ENCODE results near the gene GTSE1. TPM values are rescaled to one million over a fixed set of nuclear protein-coding genes. Genes with fewer than 3 reads are reported as not detected.

GTSE1 gene
- total and polyA plus RNA-seq, 2 of the 13 experiments (the other 11 are each of a cell fraction or from before 2014, with no cell fraction given) = 10.7 to 13.5 TPM

DNA sequence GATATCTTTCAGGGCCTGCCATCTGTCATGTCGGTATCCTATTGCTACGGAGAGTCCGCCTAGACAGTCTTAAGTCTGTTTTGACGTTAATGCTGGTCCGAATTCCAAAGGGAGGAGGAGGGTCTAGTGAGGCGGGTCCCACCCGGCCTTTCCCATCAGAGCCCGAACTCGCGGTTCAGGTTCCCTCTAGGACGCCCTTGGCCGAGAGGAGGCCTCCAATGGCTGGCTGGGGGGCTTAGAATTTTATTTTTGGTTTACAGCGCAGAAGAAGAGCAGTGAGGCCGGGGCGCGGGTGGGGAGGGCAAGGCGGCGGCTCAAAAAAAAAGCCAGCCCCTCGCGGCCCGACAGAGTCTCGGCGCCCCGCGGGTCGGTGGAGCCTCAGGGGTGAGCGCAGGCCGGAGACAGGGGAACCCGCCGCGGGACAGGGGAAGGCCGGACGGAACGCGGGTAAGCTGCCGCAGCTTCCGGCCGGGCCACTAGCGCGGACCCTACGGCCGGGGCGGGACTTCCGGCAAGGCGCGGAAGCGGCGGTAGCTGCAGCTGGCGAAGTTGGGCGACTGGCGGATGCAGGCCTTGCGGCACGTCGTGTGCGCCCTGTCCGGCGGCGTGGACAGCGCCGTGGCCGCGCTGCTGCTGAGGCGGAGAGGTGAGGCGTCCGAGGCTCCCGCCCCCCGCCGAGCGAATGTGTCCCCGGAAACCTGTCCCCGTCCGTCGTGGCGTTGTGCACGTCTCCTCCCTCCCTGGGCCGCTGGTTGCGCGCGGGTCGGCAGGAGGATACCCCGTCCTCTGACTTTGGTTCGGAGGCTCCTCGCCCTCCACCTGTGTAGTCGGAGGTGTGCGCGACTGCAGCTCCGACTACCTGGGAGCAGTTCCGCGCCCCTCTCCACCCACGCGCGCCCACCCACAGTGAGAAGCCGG, 38.8 kb downstream of the GTSE1 start, which contains the start of gene TRMU (continued):
- TF ChIP-seq ZNF142 (CRISPR knock-in tag; IDR thresholded peaks at IDR 0.05) = peak; percentile 79; the same call in 1 of the 2 replicates
- no peak for TF ChIP-seq HMGA1 (CRISPR knock-in tag; conservative IDR thresholded peaks at IDR 0.05)
- TF ChIP-seq MBNL3 (CRISPR knock-in tag; conservative IDR thresholded peaks at IDR 0.05) = no peak
- no peak for TF ChIP-seq NBN (conservative IDR thresholded peaks at IDR 0.05)
- no peak; the same call in 1 of the 2 replicates for TF ChIP-seq SOX5 (CRISPR knock-in tag; IDR thresholded peaks at IDR 0.05; ENCODE audit: borderline replicate concordance)
- TF ChIP-seq HBP1 (CRISPR knock-in tag; IDR thresholded peaks at IDR 0.05; ENCODE audit: low read depth) = peak; percentile 90
- TF ChIP-seq HNRNPL (IDR thresholded peaks at IDR 0.05; ENCODE audit: low read depth, low read length) = 0 out of 2 replicates have a peak, but pooled peaks have one; percentile 32
- no peak for TF ChIP-seq ZNF337 (CRISPR knock-in tag; IDR thresholded peaks at IDR 0.05; ENCODE audit: borderline replicate concordance, low read depth)
- TF ChIP-seq ZC3H4 (CRISPR knock-in tag; IDR thresholded peaks at IDR 0.05; ENCODE audit: borderline replicate concordance) = no peak
- TF ChIP-seq ZNF776 (CRISPR knock-in tag; IDR thresholded peaks at IDR 0.05) = peak; percentile 90; the same call in 1 of the 2 replicates
- TF ChIP-seq ZSCAN29 (CRISPR knock-in tag; conservative IDR thresholded peaks at IDR 0.05) = no peak
- TF ChIP-seq ZNF766 (CRISPR knock-in tag; IDR thresholded peaks at IDR 0.05; ENCODE audit: borderline replicate concordance) = no peak; the same call in 1 of the 2 replicates
- TF ChIP-seq ZNF441 (CRISPR knock-in tag; IDR thresholded peaks at IDR 0.05; ENCODE audit: borderline replicate concordance) = peak; percentile 80; the same call in 1 of the 2 replicates
- TF ChIP-seq REPIN1 (CRISPR knock-in tag; IDR thresholded peaks at IDR 0.05; ENCODE audit: borderline replicate concordance, low read depth) = peak; percentile 82
- peak; percentile 91 for TF ChIP-seq HDAC1 (CRISPR knock-in tag; IDR thresholded peaks at IDR 0.05)
- TF ChIP-seq, protein P1, sequence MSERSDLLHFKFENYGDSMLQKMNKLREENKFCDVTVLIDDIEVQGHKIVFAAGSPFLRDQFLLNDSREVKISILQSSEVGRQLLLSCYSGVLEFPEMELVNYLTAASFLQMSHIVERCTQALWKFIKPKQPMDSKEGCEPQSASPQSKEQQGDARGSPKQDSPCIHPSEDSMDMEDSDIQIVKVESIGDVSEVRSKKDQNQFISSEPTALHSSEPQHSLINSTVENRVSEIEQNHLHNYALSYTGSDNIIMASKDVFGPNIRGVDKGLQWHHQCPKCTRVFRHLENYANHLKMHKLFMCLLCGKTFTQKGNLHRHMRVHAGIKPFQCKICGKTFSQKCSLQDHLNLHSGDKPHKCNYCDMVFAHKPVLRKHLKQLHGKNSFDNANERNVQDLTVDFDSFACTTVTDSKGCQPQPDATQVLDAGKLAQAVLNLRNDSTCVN (CRISPR knock-in tag; IDR thresholded peaks at IDR 0.05; ENCODE audit: borderline replicate concordance) = peak; percentile 64; the same call in 1 of the 2 replicates
- TF ChIP-seq TSC22D2 (CRISPR knock-in tag; IDR thresholded peaks at IDR 0.05; ENCODE audit: borderline replicate concordance) = peak; percentile 50; the same call in 1 of the 2 replicates
- no peak for TF ChIP-seq SOX6 (IDR thresholded peaks at IDR 0.05)
- peak; percentile 66 for TF ChIP-seq SOX6 (CRISPR knock-in tag; IDR thresholded peaks at IDR 0.05)
- no peak for TF ChIP-seq SMC3 (IDR thresholded peaks at IDR 0.05; ENCODE audit: low read length)
- TF ChIP-seq MIXL1 (CRISPR knock-in tag; IDR thresholded peaks at IDR 0.05) = peak; percentile 64; the same call in 1 of the 2 replicates
- 0 out of 2 replicates have a peak, but pooled peaks have one; percentile 62 for TF ChIP-seq ZNF83 (CRISPR knock-in tag; IDR thresholded peaks at IDR 0.05; ENCODE audit: borderline replicate concordance)

All from HepG2 (cell line).